SIG-M5 (cell line): ENCODE results near the gene SUFU.
A peak's percentile ranks its signal among the peaks of the same experiment; 100 is the strongest.

ENCODE experiments used
- DNase-seq: peaks from one replicate; lab custom pipeline; 2025; lab: John Stamatoyannopoulos, UW

Gene SUFU

GRCh38 chr10:102619281-102619981 is 115.7 kb downstream of the SUFU start:
- DNase-seq: no peak

- no peak for DNase-seq
Observed at GRCh38 chr10:102620138-102620590, 116.4 kb downstream of the SUFU start.

- DNase-seq: no peak
Observed at GRCh38 chr10:102620591-102621442, 117.0 kb downstream of the SUFU start.

- no peak for DNase-seq
Observed at GRCh38 chr10:102621443-102622325, 117.9 kb downstream of the SUFU start.

GRCh38 chr10:102624094-102624493 is 120.3 kb downstream of the SUFU start:
- no peak for DNase-seq

- no peak for DNase-seq
Observed at GRCh38 chr10:102624751-102625645, 121.2 kb downstream of the SUFU start.

GRCh38 chr10:102626026-102626685 is 122.4 kb downstream of the SUFU start:
- DNase-seq: no peak

GRCh38 chr10:102627291-102627735 is 123.5 kb downstream of the SUFU start:
- DNase-seq: no peak

GRCh38 chr10:102627736-102628293 is 124.0 kb downstream of the SUFU start:
- no peak for DNase-seq

GRCh38 chr10:102628451-102628911 is 124.7 kb downstream of the SUFU start:
- DNase-seq: no peak

GRCh38 chr10:102629661-102630614 is 126.2 kb downstream of the SUFU start:
- DNase-seq: no peak

- no peak for DNase-seq
Observed at GRCh38 chr10:102630663-102631062, 126.9 kb downstream of the SUFU start.

- DNase-seq: no peak
Observed at GRCh38 chr10:102631525-102632393, 128.0 kb downstream of the SUFU start.

- DNase-seq: no peak
Observed at GRCh38 chr10:102632394-102633111, 128.8 kb downstream of the SUFU start.

GRCh38 chr10:102633287-102633686 is 129.5 kb downstream of the SUFU start:
- DNase-seq: peak; percentile 45

GRCh38 chr10:102633848-102634247 is 130.1 kb downstream of the SUFU start:
- DNase-seq: no peak

GRCh38 chr10:102634686-102635085 is 130.9 kb downstream of the SUFU start:
- DNase-seq: no peak
